Mucosa of rectum (tissue), 2 donors: ENCODE data around the gene TSPAN7.

Source experiments
- H3K27ac ChIP-seq, 2 donors: one replicate each; pipeline ENCODE4 v1.7.0; 2013; ENCODE audit warnings: inconsistent platforms in 2 of 2, low read depth in 2 of 2, low read length in 2 of 2
- H3K27me3 ChIP-seq, 2 donors: one replicate each; pipeline ENCODE4 v1.7.0; 2013; ENCODE audit warnings: low read length in 2 of 2; ENCODE audit not compliant: control insufficient read depth in 2 of 2, insufficient read depth in 2 of 2
- H3K36me3 ChIP-seq, 2 donors: one replicate each; pipeline ENCODE4 v1.7.0; 2013; ENCODE audit warnings: low read length in 2 of 2; ENCODE audit not compliant: control insufficient read depth in 2 of 2, insufficient read depth in 2 of 2
- H3K4me1 ChIP-seq, 2 donors: one replicate each; pipeline ENCODE4 v1.7.0; 2013; ENCODE audit warnings: low read length in 2 of 2, mild to moderate bottlenecking in 1 of 2; ENCODE audit not compliant: control insufficient read depth in 2 of 2, insufficient read depth in 2 of 2
- H3K4me3 ChIP-seq, 2 donors: one replicate each; pipeline ENCODE4 v1.7.0; 2013; ENCODE audit warnings: low read length in 2 of 2
- H3K9ac ChIP-seq, 2 donors: one replicate each; pipeline ENCODE4 v1.7.0; 2013; ENCODE audit warnings: low read length in 2 of 2, low read depth in 1 of 2, mild to moderate bottlenecking in 1 of 2
- H3K9me3 ChIP-seq, 2 donors: one replicate each; pipeline ENCODE4 v1.7.0; 2013; ENCODE audit warnings: low read length in 2 of 2; ENCODE audit not compliant: control insufficient read depth in 2 of 2
- donor health status: healthy.
- donor health status: Normal muscosa, but diverticular disease.

The TSPAN7 gene

DNA sequence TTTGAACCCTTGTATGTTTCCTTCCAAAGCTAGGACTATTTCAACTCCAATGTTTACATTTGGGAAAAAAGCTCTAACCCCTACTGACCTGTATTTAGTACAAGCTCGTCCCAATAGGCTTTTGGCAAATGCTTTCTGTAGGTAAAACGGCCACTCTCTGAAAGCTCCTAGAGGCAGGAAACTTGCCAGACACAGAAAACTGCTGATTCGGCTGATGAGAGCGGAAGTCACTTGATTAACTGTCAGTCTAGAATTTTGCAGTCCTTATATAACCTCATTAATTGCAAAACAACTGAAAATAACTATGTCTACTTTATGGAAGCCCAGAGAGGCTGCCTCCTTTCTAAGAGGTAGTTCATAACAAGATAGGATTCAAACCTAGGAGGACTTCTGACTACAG is 108.1 kb downstream of the TSPAN7 start:
- Histone ChIP-seq H3K36me3 (no peaks in the 10 kb centered on the region), H3K4me1 (no peaks in the 10 kb centered on the region), H3K9ac (no peak overlapping the region), H3K9me3 (no peaks in the 10 kb centered on the region), H3K27ac (no peak overlapping the region), H3K4me3 (no peak overlapping the region), H3K27me3 (peaks cover 0 to 8% of the 10 kb centered on the region in 2 donors)

DNA sequence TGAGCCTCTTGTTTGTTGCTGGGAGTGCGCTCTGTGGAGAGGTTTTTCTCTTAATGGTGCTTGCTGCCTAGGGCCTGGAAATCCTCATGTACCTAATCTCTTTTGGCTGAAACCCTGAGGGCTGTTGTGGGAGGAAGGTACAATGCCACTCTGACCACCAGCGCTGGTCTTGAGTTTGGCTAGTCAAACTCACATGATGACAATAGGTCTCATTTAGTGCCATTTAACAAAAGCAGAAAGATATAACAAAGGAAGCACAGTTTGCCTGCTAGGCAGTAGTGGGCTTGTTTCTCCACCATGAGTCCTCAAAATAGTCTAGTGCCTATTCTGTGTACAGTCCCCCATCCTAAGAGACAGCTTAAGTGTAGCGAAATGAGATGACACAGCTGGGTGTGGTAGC is 111.3 kb downstream of the TSPAN7 start:
- Histone ChIP-seq H3K4me1 (no peaks in the 10 kb centered on the region), H3K27ac (no peak overlapping the region), H3K36me3 (peaks cover 0 to 2% of the 10 kb centered on the region in 2 donors), H3K9me3 (no peaks in the 10 kb centered on the region), H3K27me3 (peaks cover 0 to 8% of the 10 kb centered on the region in 2 donors), H3K9ac (no peak overlapping the region), H3K4me3 (no peak overlapping the region)

DNA sequence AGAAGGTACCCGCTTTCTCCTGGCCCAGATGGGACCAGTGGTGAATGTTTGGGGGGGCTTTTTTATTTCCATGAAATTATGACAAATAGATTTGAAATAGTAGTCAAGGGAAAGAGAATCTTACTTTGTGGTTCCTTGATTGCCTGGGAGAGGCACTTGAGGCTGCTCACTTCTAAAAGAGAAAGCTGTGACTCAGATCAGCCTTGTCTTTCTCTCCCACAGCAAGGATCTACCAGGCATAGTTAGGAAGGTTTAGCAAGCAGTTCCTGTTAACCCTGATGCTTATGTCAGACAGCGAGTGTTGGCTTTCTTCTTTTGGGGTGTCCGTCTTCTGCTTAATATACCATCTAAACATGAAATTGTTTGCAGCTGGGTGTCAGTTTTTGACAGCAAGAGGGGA is 114.5 kb downstream of the TSPAN7 start:
- no peaks in the 10 kb centered on the region for H3K9me3 ChIP-seq
- no peak overlapping the region for H3K27ac ChIP-seq
- H3K9ac ChIP-seq = no peak overlapping the region
- no peaks in the 10 kb centered on the region for H3K4me1 ChIP-seq
- H3K4me3 ChIP-seq = no peak overlapping the region
- H3K27me3 ChIP-seq = peaks cover 0 to 8% of the 10 kb centered on the region in 2 donors
- peaks cover 0 to 2% of the 10 kb centered on the region in 2 donors for H3K36me3 ChIP-seq

DNA sequence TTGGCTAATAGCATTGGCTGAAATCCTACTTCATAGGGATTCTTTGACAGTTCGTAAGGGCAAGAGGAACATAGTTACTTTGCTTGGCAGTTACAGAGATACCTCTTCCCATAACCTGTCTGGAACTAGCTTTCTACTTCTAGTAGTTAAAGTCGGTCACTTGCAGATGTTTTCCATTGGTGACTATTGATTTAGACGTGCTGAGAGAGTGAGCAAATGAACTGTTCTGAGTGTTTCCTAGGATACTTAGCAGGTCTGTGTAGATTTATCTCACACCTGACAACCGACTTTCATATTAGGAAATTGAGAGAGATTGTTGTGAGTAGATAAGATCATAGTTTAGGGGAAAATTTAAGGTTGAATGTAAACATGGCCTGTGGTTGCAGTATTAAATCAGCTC is 116.8 kb downstream of the TSPAN7 start:
- Histone ChIP-seq H3K4me3 (no peak overlapping the region), H3K27me3 (peaks cover 0 to 3% of the 10 kb centered on the region in 2 donors), H3K9me3 (no peaks in the 10 kb centered on the region), H3K9ac (no peak overlapping the region), H3K27ac (no peak overlapping the region), H3K36me3 (peaks cover 0 to 2% of the 10 kb centered on the region in 2 donors), H3K4me1 (no peaks in the 10 kb centered on the region)

DNA sequence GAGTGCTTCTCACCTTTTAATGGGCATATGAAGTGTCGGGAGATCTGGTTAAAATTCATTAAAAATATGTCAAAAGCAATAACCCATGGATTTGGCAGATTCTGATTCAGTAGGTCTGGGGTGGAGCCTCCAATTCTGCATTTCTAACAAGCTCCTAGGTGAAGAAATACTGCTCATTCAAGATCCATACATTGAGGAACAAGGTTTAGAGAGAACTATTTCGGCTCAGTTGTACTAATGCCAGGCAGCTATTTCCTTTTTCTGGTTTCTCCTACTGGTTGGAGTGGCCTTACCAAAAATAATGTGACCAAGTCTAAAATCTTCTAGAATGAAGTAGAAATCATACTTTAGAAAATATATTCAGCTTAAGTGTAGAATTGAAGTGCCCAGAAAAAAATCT is 117.5 kb downstream of the TSPAN7 start:
- no peak overlapping the region for H3K4me3 ChIP-seq
- H3K36me3 ChIP-seq = peaks cover 0 to 2% of the 10 kb centered on the region in 2 donors
- H3K9ac ChIP-seq = no peak overlapping the region
- no peak overlapping the region for H3K27ac ChIP-seq
- H3K27me3 ChIP-seq = peaks cover 0 to 5% of the 10 kb centered on the region in 2 donors
- no peaks in the 10 kb centered on the region for H3K9me3 ChIP-seq
- H3K4me1 ChIP-seq = no peaks in the 10 kb centered on the region

DNA sequence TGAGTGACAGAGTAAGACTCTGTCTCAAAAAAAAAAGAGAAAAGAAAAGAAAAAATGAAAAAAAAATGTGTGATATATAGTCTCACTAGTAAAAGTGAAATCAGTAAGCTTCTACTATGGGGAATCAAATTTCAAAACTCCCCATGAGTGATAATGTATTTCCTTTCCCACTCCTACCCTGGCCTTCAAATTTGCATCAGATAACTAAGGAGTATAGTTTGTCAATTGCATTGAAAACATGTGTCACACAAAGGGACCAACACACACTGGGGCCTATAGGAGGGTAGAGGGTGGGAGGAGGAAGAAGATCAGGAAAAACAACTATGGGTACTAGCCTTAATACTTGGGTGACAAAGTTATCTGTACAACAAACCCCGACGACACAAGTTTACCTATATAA is 118.4 kb downstream of the TSPAN7 start:
- peaks cover 0 to 2% of the 10 kb centered on the region in 2 donors for H3K27me3 ChIP-seq
- H3K27ac ChIP-seq = no peak overlapping the region
- no peaks in the 10 kb centered on the region for H3K4me1 ChIP-seq
- no peak overlapping the region for H3K9ac ChIP-seq
- no peaks in the 10 kb centered on the region for H3K9me3 ChIP-seq
- H3K4me3 ChIP-seq = no peak overlapping the region
- peaks cover 0 to 2% of the 10 kb centered on the region in 2 donors for H3K36me3 ChIP-seq

DNA sequence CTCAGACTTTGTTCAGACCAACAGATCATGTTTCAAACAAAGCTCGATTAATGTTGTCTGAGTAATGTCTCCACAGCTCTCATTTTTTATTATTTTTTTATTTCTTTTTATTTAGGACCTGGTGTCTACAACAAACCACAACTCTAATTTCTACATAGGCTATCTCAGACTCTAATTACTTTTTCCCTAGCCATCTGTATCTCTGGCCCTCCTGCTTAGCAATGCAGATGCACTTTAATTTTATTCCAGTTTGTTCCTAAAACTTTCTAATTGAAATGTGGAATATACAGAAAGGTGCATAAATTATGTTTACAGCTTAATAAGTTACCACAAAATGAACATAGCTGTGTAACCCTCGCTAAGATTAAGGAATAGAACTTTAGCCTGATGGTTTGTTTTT is 120.8 kb downstream of the TSPAN7 start:
- no peaks in the 10 kb centered on the region for H3K9me3 ChIP-seq
- H3K36me3 ChIP-seq = no peaks in the 10 kb centered on the region
- no peaks in the 10 kb centered on the region for H3K4me1 ChIP-seq
- H3K9ac ChIP-seq = no peak overlapping the region
- H3K4me3 ChIP-seq = no peak overlapping the region
- H3K27ac ChIP-seq = no peak overlapping the region
- peaks cover 0 to 2% of the 10 kb centered on the region in 2 donors for H3K27me3 ChIP-seq

DNA sequence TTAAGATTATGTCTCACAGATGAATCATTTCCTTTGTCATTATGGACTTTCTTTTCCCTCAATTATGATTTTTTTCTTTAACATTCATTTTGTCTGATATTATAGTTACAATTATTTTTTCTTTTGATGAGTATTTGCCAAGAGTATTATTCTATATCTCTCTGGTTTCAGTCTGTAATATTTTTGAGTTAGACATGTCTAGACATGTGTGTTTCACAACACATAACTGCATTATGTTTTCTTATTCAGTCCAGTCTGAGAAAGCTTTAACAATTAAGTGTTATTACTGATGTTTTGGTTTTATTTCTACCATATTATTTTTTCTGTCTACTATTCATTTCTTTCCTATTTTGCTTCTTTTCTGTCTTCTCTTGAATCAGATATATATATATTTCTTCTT is 131.6 kb downstream of the TSPAN7 start:
- H3K4me3 ChIP-seq = no peak overlapping the region
- no peaks in the 10 kb centered on the region for H3K9me3 ChIP-seq
- H3K4me1 ChIP-seq = no peaks in the 10 kb centered on the region
- no peaks in the 10 kb centered on the region for H3K27me3 ChIP-seq
- H3K9ac ChIP-seq = no peak overlapping the region
- H3K36me3 ChIP-seq = peaks cover 0 to 2% of the 10 kb centered on the region in 2 donors
- H3K27ac ChIP-seq = no peak overlapping the region

DNA sequence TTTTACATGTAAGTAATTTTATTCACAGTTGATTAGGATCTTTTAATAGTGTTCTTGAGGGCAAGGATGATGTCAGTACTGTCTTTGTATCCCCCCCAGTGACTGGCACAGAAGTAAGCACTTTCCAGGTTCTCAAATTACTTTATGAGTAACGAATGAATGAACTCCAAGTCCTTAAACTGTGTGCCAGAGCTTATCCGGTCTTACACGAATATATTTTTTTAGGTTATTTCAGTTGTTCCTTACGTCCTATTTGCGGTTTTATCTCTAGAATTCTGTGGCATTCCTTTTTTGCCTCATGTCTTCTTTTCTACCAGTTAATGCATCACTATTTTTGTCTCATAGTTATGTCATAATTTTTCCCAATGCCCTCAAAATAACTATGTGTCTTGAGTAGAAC is 133.1 kb downstream of the TSPAN7 start:
- Histone ChIP-seq H3K36me3 (no peaks in the 10 kb centered on the region), H3K9ac (no peak overlapping the region), H3K4me3 (no peak overlapping the region), H3K27me3 (no peaks in the 10 kb centered on the region), H3K9me3 (no peaks in the 10 kb centered on the region), H3K27ac (no peak overlapping the region), H3K4me1 (no peaks in the 10 kb centered on the region)

DNA sequence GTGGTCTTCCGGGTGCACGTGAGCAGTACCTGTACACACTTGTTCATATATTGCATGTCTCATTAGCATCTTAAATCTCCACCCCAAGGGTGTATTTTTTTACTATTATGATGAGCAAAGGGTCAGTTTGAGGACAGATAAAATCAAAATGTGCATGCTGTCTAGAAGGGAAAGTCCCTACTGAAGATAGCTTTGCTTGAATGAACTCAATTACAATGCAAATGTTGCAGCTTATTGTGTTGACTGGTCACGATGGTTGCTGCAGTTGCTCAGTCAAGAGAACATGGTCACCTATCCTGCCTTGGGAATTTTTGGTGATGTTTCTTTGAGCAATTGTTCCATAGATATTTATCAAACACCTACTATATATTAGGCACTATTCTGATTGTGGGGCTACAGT is 136.1 kb downstream of the TSPAN7 start:
- H3K36me3 ChIP-seq = no peaks in the 10 kb centered on the region
- H3K9ac ChIP-seq = no peak overlapping the region
- no peak overlapping the region for H3K27ac ChIP-seq
- no peak overlapping the region for H3K4me3 ChIP-seq
- H3K9me3 ChIP-seq = no peaks in the 10 kb centered on the region
- H3K27me3 ChIP-seq = no peaks in the 10 kb centered on the region
- no peaks in the 10 kb centered on the region for H3K4me1 ChIP-seq

DNA sequence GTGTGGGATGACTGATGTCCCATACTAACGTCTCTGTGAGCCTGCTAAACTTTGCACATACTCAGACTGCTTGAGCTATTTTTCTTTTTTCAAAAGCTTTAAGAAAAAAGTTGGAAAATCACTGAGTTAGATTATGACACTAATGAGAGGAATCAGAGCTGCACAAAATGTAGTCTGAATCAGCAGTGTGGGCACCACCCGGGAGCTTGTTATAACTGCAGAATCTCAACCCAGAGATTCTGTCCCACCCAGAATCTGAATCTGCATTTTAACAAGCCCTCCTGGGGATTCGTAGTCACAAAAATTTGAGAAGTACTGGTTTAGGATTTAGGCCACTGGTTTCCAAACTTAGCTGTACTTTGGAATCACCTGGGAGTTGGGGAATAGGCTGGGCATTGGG is 137.8 kb downstream of the TSPAN7 start:
- Histone ChIP-seq H3K4me3 (no peak overlapping the region), H3K4me1 (no peaks in the 10 kb centered on the region), H3K9me3 (no peaks in the 10 kb centered on the region), H3K27me3 (no peaks in the 10 kb centered on the region), H3K36me3 (no peaks in the 10 kb centered on the region), H3K27ac (no peak overlapping the region), H3K9ac (no peak overlapping the region)
